Measurements from ENCODE around the gene TM7SF3.

TM7SF3 gene

DNA sequence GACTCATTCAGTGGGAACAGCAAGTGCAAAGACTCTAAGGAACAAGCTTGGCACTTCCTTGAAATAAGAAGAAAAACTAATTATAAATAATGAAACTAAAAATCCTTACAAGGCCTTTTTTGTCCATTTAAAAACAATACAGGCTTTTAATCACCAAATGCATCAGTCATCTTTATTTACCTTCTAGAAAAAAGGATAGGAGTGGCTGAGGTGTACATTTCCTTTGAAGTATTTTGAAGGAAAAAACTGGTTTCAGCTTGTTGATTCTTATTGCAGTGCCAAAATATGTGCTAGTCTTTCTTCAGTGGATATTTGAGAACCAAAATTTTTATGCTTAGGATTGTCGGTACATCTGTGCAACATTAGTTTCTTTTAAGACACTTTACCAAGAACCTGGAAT lies 38.0 kb upstream of the TM7SF3 start:
- TF ChIP-seq, protein P1, sequence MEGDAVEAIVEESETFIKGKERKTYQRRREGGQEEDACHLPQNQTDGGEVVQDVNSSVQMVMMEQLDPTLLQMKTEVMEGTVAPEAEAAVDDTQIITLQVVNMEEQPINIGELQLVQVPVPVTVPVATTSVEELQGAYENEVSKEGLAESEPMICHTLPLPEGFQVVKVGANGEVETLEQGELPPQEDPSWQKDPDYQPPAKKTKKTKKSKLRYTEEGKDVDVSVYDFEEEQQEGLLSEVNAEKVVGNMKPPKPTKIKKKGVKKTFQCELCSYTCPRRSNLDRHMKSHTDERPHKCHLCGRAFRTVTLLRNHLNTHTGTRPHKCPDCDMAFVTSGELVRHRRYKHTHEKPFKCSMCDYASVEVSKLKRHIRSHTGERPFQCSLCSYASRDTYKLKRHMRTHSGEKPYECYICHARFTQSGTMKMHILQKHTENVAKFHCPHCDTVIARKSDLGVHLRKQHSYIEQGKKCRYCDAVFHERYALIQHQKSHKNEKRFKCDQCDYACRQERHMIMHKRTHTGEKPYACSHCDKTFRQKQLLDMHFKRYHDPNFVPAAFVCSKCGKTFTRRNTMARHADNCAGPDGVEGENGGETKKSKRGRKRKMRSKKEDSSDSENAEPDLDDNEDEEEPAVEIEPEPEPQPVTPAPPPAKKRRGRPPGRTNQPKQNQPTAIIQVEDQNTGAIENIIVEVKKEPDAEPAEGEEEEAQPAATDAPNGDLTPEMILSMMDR (IDR thresholded peaks at IDR 0.05), result no peak

DNA sequence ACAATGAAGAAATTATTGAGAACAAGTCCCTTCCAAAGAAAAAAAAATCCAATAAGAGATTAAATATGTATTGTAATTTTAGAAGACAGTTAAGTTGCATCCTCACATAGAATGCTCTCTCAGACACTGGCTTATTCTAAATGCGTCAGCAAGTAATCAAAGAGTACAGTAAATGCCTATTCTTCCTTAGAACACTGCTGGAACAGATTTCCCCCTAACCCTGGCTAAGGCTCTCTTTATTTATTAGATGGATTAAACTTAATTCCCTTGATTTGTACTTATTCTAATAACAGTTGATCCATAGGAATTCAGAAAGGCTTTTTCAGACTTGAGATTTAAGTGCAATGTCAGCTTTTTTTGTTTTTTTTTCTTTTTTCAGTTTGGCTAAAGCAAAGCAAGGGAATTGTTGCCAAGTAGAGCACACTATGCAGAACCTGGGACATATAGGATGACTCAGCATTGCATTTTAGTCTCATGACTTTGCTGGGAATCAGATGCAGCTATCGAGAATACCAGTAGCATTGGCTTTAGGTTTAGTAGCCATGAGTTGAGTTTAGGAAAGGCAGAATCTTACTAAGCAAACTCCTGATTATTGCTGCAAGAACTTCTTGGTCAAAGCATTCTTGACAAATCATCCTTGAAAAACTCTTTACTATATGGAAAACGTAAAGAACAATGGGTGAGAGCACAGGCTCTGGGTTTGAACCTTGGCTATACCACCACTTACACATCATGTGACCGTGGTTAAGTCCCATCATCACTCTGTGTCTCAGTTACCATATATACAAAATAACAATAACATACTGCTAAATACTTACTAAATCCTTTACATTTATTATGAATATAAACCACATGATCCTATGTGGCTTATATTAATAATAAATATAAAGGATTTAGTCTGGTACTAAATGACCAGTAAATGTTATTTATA lies 34.9 kb upstream of the TM7SF3 start:
- TF ChIP-seq, protein P1 (IDR thresholded peaks at IDR 0.05), result no peak

GRCh38 chr12:27034607-27035293 lies 20.6 kb upstream of the TM7SF3 start:
- TF ChIP-seq, protein P1 (IDR thresholded peaks at IDR 0.05), result no peak

- TF ChIP-seq, protein P1 (IDR thresholded peaks at IDR 0.05), result no peak
Observed at GRCh38 chr12:27032679-27033078, 18.5 kb upstream of the TM7SF3 start.

- TF ChIP-seq, protein P1 (IDR thresholded peaks at IDR 0.05), result no peak
Observed at GRCh38 chr12:27031531-27031930, 17.3 kb upstream of the TM7SF3 start.

GRCh38 chr12:27026257-27026656 lies 12.1 kb upstream of the TM7SF3 start:
- TF ChIP-seq, protein P1 (IDR thresholded peaks at IDR 0.05), result no peak

GRCh38 chr12:27025116-27025515 lies 10.9 kb upstream of the TM7SF3 start:
- TF ChIP-seq, protein P1 (IDR thresholded peaks at IDR 0.05), result no peak

Measured in LNCAP (cell line).